HG03521 (cell line): ENCODE results near the gene CKS1B.
"Not testable (repeated sequence)": the region's sequence is repeated elsewhere in the genome, so short reads cannot be mapped to it uniquely, and the experiment has no call there.

Experiments
- ATAC-seq: cut with Tn5 transposase; IDR thresholded peaks from one replicate; pipeline ENCODE4 v1.9.1; 2021; ENCODE audit warnings: mild to moderate bottlenecking, moderate library complexity; ENCODE audit not compliant: unreplicated experiment

CKS1B gene

GRCh38 chr1:154982897-154983648 is 8.6 kb downstream of the CKS1B start, which contains the start of gene FLAD1:
FLAD1 (plus strand) TSS chr1:154983344; CDS start chr1:154983695, 351 bp downstream.
- ATAC-seq: peak; percentile 97

GRCh38 chr1:154983776-154984466 is 9.4 kb downstream of the CKS1B start:
- ATAC-seq: no peak

- ATAC-seq: not testable (repeated sequence)
These were observed 12.3 kb downstream of the CKS1B start for GRCh38 chr1:154986736-154987135.

- ATAC-seq: no peak
These were observed 12.8 kb downstream of the CKS1B start for GRCh38 chr1:154987326-154987725.

GRCh38 chr1:154988058-154988954 is 13.8 kb downstream of the CKS1B start:
- no peak for ATAC-seq

GRCh38 chr1:154989195-154989860 is 14.8 kb downstream of the CKS1B start:
- ATAC-seq: no peak

GRCh38 chr1:154990276-154990675 is 15.8 kb downstream of the CKS1B start:
- no peak for ATAC-seq

- no peak for ATAC-seq
These were observed 18.5 kb downstream of the CKS1B start for GRCh38 chr1:154992721-154993571.

- no peak for ATAC-seq
These were observed 19.2 kb downstream of the CKS1B start, which contains the start of gene LENEP for GRCh38 chr1:154993572-154994268. LENEP (plus strand) TSS chr1:154993586; CDS start chr1:154993608, 22 bp downstream.

- no peak for ATAC-seq
These were observed 19.7 kb downstream of the CKS1B start for GRCh38 chr1:154994269-154994587.

- ATAC-seq: no peak
These were observed 20.1 kb downstream of the CKS1B start for GRCh38 chr1:154994591-154994990.

GRCh38 chr1:154995301-154995983 is 21.0 kb downstream of the CKS1B start:
- ATAC-seq: not testable (repeated sequence)

- ATAC-seq: no peak
These were observed 22.7 kb downstream of the CKS1B start for GRCh38 chr1:154996966-154997701.

GRCh38 chr1:154998201-154998780 is 23.8 kb downstream of the CKS1B start:
- no peak for ATAC-seq

GRCh38 chr1:154998818-154999570 is 24.5 kb downstream of the CKS1B start:
- ATAC-seq: no peak

- ATAC-seq: no peak
These were observed 25.3 kb downstream of the CKS1B start for GRCh38 chr1:154999571-155000410.
